Measurements from ENCODE around the gene MYO18B. TPM values are rescaled to one million over a fixed set of nuclear protein-coding genes. Genes with fewer than 3 reads are reported as not detected.

Gene MYO18B
- total RNA-seq, 1 experiment from 2014 or later: 0.11 TPM

GRCh38 chr22:25852223-25852622 lies 110.2 kb downstream of the MYO18B start:
- Histone ChIP-seq H3K9me3 (replicated peaks) (no peaks in the 10 kb centered on the region), H3K27ac (no peak overlapping the region), H3K4me3 (no peak overlapping the region), H3K4me1 (replicated peaks) (no peaks in the 10 kb centered on the region), H3K36me3 (no peaks in the 10 kb centered on the region), H3K27me3 (replicated peaks) (peaks cover 7% of the 10 kb centered on the region)
- no peak for DNase-seq (ENCODE audit: low read depth in 1 of 2, low spot score in 2 of 2)

GRCh38 chr22:25853078-25853477 lies 111.1 kb downstream of the MYO18B start:
- Histone ChIP-seq H3K27ac (no peak overlapping the region), H3K9me3 (replicated peaks) (no peaks in the 10 kb centered on the region), H3K27me3 (replicated peaks) (peaks cover 7% of the 10 kb centered on the region), H3K4me3 (no peak overlapping the region), H3K4me1 (replicated peaks) (no peaks in the 10 kb centered on the region), H3K36me3 (no peaks in the 10 kb centered on the region)
- no peak for DNase-seq (ENCODE audit: low read depth in 1 of 2, low spot score in 2 of 2)

- DNase-seq (ENCODE audit: low read depth in 1 of 2, low spot score in 2 of 2): no peak
- no peaks in the 10 kb centered on the region for H3K9me3 ChIP-seq (replicated peaks)
- peaks cover 7% of the 10 kb centered on the region for H3K27me3 ChIP-seq (replicated peaks)
- H3K4me3 ChIP-seq: no peak overlapping the region
- no peaks in the 10 kb centered on the region for H3K4me1 ChIP-seq (replicated peaks)
- no peak overlapping the region for H3K27ac ChIP-seq
- H3K36me3 ChIP-seq: no peaks in the 10 kb centered on the region
Observed at GRCh38 chr22:25853501-25854284, 111.7 kb downstream of the MYO18B start.

- Histone ChIP-seq H3K27me3 (replicated peaks) (peaks cover 9% of the 10 kb centered on the region), H3K9me3 (replicated peaks) (no peaks in the 10 kb centered on the region), H3K4me3 (no peak overlapping the region), H3K36me3 (no peaks in the 10 kb centered on the region), H3K27ac (no peak overlapping the region), H3K4me1 (replicated peaks) (no peaks in the 10 kb centered on the region)
- no peak for DNase-seq (ENCODE audit: low read depth in 1 of 2, low spot score in 2 of 2)
Observed at GRCh38 chr22:25869771-25870170, 127.8 kb downstream of the MYO18B start.

- H3K4me1 ChIP-seq (replicated peaks): no peaks in the 10 kb centered on the region
- peaks cover 26% of the 10 kb centered on the region for H3K27me3 ChIP-seq (replicated peaks)
- no peaks in the 10 kb centered on the region for H3K9me3 ChIP-seq (replicated peaks)
- H3K36me3 ChIP-seq: no peaks in the 10 kb centered on the region
- no peak overlapping the region for H3K4me3 ChIP-seq
- DNase-seq (ENCODE audit: low read depth in 1 of 2, low spot score in 2 of 2): no peak
- H3K27ac ChIP-seq: no peak overlapping the region
Observed at GRCh38 chr22:25874327-25874726, 132.3 kb downstream of the MYO18B start.

GRCh38 chr22:25875461-25875860 lies 133.5 kb downstream of the MYO18B start:
- Histone ChIP-seq H3K27me3 (replicated peaks) (peaks cover 21% of the 10 kb centered on the region), H3K36me3 (no peaks in the 10 kb centered on the region), H3K27ac (no peak overlapping the region), H3K4me3 (no peak overlapping the region), H3K9me3 (replicated peaks) (no peaks in the 10 kb centered on the region), H3K4me1 (replicated peaks) (no peaks in the 10 kb centered on the region)
- DNase-seq (ENCODE audit: low read depth in 1 of 2, low spot score in 2 of 2): no peak

GRCh38 chr22:25876871-25877270 lies 134.9 kb downstream of the MYO18B start:
- no peak for DNase-seq (ENCODE audit: low read depth in 1 of 2, low spot score in 2 of 2)
- H3K4me3 ChIP-seq: no peak overlapping the region
- no peak overlapping the region for H3K27ac ChIP-seq
- H3K27me3 ChIP-seq (replicated peaks): peaks cover 18% of the 10 kb centered on the region
- H3K36me3 ChIP-seq: no peaks in the 10 kb centered on the region
- H3K4me1 ChIP-seq (replicated peaks): no peaks in the 10 kb centered on the region
- H3K9me3 ChIP-seq (replicated peaks): no peaks in the 10 kb centered on the region

GRCh38 chr22:25878933-25879332 lies 136.9 kb downstream of the MYO18B start:
- H3K36me3 ChIP-seq: no peaks in the 10 kb centered on the region
- no peak overlapping the region for H3K27ac ChIP-seq
- H3K4me1 ChIP-seq (replicated peaks): no peaks in the 10 kb centered on the region

GRCh38 chr22:25880524-25880923 lies 138.5 kb downstream of the MYO18B start:
- H3K36me3 ChIP-seq: no peaks in the 10 kb centered on the region
- H3K27ac ChIP-seq: no peak overlapping the region
- H3K27me3 ChIP-seq (replicated peaks): peaks cover 26% of the 10 kb centered on the region
- H3K4me3 ChIP-seq: no peak overlapping the region
- no peaks in the 10 kb centered on the region for H3K4me1 ChIP-seq (replicated peaks)
- DNase-seq (ENCODE audit: low read depth in 1 of 2, low spot score in 2 of 2): no peak
- no peaks in the 10 kb centered on the region for H3K9me3 ChIP-seq (replicated peaks)

More at GRCh38 chr22:25878933-25879332, 136.9 kb downstream of the MYO18B start:
- no peak overlapping the region for H3K4me3 ChIP-seq
- DNase-seq (ENCODE audit: low read depth in 1 of 2, low spot score in 2 of 2): no peak
- peaks cover 18% of the 10 kb centered on the region for H3K27me3 ChIP-seq (replicated peaks)
- no peaks in the 10 kb centered on the region for H3K9me3 ChIP-seq (replicated peaks)

- Histone ChIP-seq H3K36me3 (no peaks in the 10 kb centered on the region), H3K27me3 (replicated peaks) (peaks cover 25% of the 10 kb centered on the region)
Observed at GRCh38 chr22:25881210-25881755, 139.3 kb downstream of the MYO18B start.

GRCh38 chr22:25882360-25882759 lies 140.4 kb downstream of the MYO18B start:
- no peaks in the 10 kb centered on the region for H3K4me1 ChIP-seq (replicated peaks)
- DNase-seq (ENCODE audit: low read depth in 1 of 2, low spot score in 2 of 2): no peak
- H3K4me3 ChIP-seq: no peak overlapping the region
- no peak overlapping the region for H3K27ac ChIP-seq
- H3K9me3 ChIP-seq (replicated peaks): no peaks in the 10 kb centered on the region
- H3K27me3 ChIP-seq (replicated peaks): peaks cover 20% of the 10 kb centered on the region
- no peaks in the 10 kb centered on the region for H3K36me3 ChIP-seq

More at GRCh38 chr22:25881210-25881755, 139.3 kb downstream of the MYO18B start:
- no peak for DNase-seq (ENCODE audit: low read depth in 1 of 2, low spot score in 2 of 2)
- no peak overlapping the region for H3K4me3 ChIP-seq
- H3K9me3 ChIP-seq (replicated peaks): no peaks in the 10 kb centered on the region
- no peak overlapping the region for H3K27ac ChIP-seq
- H3K4me1 ChIP-seq (replicated peaks): no peaks in the 10 kb centered on the region

- DNase-seq (ENCODE audit: low read depth in 1 of 2, low spot score in 2 of 2): no peak
- Histone ChIP-seq H3K27ac (no peak overlapping the region), H3K4me3 (no peak overlapping the region), H3K36me3 (no peaks in the 10 kb centered on the region), H3K27me3 (replicated peaks) (peaks cover 19% of the 10 kb centered on the region), H3K9me3 (replicated peaks) (no peaks in the 10 kb centered on the region), H3K4me1 (replicated peaks) (no peaks in the 10 kb centered on the region)
Observed at GRCh38 chr22:25883482-25884033, 141.6 kb downstream of the MYO18B start.

GRCh38 chr22:25884121-25884520 lies 142.1 kb downstream of the MYO18B start:
- no peak overlapping the region for H3K4me3 ChIP-seq
- H3K27me3 ChIP-seq (replicated peaks): peaks cover 23% of the 10 kb centered on the region
- DNase-seq (ENCODE audit: low read depth in 1 of 2, low spot score in 2 of 2): no peak
- no peaks in the 10 kb centered on the region for H3K9me3 ChIP-seq (replicated peaks)
- H3K27ac ChIP-seq: no peak overlapping the region
- no peaks in the 10 kb centered on the region for H3K36me3 ChIP-seq
- no peaks in the 10 kb centered on the region for H3K4me1 ChIP-seq (replicated peaks)

- no peak overlapping the region for H3K4me3 ChIP-seq
Observed at GRCh38 chr22:25888399-25889054, 146.5 kb downstream of the MYO18B start.

More at GRCh38 chr22:25888399-25889054, 146.5 kb downstream of the MYO18B start:
- no peak for DNase-seq (ENCODE audit: low read depth in 1 of 2, low spot score in 2 of 2)
- H3K9me3 ChIP-seq (replicated peaks): no peaks in the 10 kb centered on the region
- no peaks in the 10 kb centered on the region for H3K36me3 ChIP-seq
- no peaks in the 10 kb centered on the region for H3K4me1 ChIP-seq (replicated peaks)
- no peak overlapping the region for H3K27ac ChIP-seq
- H3K27me3 ChIP-seq (replicated peaks): peaks cover 45% of the 10 kb centered on the region
